GM20000 (cell line): ENCODE measurements around the gene CCDC60.

Experiments used
- DNase-seq: peaks from one replicate; pipeline ENCODE4 v3.0.0; 2012; ENCODE audit warnings: low spot score
- TF ChIP-seq, protein P1 (sequence below): IDR thresholded peaks from 2 replicates; pipeline ENCODE4 v1.5.1; 2012; ENCODE audit warnings: mild to moderate bottlenecking, control low read depth; ENCODE audit errors: extremely low read depth, missing control alignments

The CCDC60 gene

DNA sequence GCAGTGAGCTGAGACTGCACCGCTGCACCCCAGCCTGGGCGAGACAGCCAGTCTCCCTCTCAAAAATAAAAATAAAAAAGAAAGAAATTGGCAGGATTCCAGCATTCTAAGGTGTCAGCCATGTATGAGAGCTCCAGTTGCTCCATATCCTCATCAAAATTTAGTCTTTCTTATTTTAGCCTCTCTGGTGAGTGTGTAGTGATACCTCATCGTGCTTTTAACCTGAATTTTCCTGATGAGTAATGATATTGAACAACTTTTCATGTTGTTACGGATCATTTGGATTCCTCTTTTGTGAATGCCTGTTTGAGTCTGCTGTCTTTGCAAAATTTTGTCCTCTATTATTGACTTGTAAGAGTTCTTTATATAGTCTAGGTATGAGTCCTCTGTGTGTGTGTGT lies 28.5 kb downstream of the CCDC60 start:
- DNase-seq = no peak
- TF ChIP-seq, protein P1, sequence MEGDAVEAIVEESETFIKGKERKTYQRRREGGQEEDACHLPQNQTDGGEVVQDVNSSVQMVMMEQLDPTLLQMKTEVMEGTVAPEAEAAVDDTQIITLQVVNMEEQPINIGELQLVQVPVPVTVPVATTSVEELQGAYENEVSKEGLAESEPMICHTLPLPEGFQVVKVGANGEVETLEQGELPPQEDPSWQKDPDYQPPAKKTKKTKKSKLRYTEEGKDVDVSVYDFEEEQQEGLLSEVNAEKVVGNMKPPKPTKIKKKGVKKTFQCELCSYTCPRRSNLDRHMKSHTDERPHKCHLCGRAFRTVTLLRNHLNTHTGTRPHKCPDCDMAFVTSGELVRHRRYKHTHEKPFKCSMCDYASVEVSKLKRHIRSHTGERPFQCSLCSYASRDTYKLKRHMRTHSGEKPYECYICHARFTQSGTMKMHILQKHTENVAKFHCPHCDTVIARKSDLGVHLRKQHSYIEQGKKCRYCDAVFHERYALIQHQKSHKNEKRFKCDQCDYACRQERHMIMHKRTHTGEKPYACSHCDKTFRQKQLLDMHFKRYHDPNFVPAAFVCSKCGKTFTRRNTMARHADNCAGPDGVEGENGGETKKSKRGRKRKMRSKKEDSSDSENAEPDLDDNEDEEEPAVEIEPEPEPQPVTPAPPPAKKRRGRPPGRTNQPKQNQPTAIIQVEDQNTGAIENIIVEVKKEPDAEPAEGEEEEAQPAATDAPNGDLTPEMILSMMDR = no peak

DNA sequence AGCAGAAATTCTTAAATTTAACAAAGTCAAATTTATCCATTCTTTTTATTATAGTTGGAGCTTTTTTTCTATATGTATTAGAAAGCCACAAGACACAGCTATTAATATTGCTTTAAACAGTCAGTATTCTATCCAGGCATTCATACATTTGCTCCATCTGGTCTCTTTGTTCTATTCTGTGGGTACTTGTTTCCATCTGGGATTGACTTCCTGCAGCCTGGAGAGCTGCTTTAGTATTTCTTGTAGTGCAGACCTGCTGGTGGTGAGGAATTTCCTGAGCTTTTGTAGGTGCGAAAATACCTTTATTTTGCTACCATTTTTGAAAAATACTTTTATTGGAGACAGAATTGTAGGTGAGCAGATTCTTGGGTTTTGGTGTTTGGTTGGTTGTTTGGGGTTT lies 29.0 kb downstream of the CCDC60 start:
- TF ChIP-seq, protein P1 = no peak
- no peak for DNase-seq

DNA sequence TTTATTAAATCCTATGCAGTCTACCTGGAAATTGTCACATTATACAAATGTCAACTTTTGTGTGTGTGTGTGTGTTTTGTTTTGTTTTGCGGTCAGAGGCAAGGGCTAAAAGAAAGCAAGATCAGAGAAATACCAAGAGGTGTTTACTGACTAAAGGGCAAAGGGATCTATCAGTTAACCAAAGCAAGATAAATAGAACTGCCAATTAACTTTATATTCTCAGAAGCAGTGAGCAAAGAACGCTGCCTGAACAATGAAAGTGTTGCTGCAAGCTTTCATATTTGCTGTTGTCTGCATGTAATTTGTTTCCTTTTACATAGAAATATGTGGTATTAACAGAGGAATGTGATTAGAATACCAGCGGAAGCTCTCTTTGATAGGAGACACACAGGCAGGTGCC lies 30.9 kb downstream of the CCDC60 start:
- DNase-seq = no peak
- TF ChIP-seq, protein P1 = no peak

DNA sequence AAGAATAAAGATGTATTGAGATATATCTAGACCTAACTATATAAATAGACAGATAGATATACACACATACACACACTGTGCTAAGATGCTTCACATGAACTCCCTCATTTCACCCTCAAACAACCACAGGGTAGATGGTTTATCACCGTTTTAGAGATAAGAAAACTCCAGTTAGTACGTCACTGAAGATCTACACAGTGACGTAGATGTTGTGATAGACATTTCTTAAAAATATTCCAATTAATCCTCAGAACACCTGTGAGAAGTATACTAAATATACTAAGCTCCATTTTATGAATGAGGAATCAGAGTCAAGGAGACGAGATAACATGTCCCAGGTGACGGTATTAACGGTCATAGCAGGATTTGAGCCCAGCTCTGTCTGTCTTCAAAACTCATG lies 31.5 kb downstream of the CCDC60 start:
- no peak for DNase-seq
- TF ChIP-seq, protein P1 = no peak

DNA sequence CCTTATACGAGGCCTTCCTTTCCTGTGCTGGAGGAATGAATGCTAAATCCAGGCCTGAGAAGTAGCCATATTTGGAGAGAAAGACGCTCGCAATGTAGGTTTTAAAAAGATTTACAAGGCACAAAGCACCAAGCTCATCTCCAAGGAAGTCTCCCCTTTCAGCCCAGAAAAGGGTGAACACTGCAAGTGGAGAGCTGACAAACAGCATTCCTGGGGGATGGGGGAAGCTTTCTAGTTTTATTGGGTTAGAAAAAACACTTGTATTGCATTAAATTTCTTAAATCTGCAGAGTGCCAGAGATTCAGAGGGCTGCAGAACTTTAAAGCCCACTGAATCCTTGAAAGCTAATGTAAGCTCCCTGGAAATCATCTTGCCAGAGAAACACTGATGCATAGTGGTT lies 34.6 kb downstream of the CCDC60 start:
- no peak for DNase-seq
- TF ChIP-seq, protein P1 = no peak

DNA sequence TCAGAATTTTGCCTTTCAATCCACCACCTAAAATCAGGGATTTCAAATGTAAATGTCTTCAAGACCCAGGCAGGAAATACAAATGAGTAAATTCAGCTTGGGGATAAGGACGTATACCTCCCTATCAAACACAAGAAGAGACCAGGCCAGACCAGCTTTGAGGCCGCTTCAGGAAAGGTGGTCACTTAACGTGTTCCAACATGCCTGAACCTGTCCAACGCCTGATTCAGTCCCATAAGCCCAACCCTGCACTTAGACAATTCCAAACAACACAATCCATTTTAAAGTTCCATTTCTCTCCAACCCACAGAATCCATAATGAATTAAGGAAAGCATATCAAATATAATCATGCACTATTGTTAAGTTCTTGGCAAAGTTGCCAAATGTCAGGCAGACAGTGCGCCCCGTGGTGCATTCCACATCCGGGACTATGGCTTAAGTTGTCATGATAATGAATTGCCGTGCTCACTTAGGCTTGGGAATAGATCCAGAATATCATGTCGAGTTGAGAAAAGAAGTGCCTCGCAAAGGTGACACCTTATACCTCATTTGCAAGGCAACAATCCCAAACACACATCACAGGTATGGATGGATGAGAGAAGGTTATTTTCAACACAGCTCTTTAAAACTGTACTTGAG lies 35.5 kb downstream of the CCDC60 start:
- TF ChIP-seq, protein P1 = no peak
- no peak for DNase-seq

DNA sequence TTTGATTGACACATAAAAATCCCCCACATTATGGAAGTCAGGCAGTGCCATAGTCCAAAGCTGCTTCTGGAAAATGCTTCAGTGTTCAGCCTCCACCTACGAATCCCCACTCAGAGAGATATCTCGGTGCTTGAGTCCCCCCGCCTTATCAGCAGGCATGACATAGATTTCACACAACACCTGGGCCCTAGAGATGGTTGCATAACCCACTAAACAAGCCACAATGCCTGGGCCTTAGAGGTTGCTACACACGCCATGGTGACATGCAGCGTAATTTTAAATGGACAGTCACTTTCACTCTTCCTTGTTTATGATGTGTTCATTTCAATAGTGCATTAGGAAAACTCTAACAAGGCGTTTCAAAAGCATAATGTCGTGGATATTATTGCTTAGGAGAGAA lies 38.0 kb downstream of the CCDC60 start:
- TF ChIP-seq, protein P1 = no peak
- DNase-seq = no peak
